MCF 10A (cell line): ENCODE results near the gene ZBTB45. TPM values are rescaled to one million over a fixed set of nuclear protein-coding genes. Genes with fewer than 3 reads are reported as not detected.
A peak's percentile ranks its signal among the peaks of the same experiment; 100 is the strongest.
"Not testable (repeated sequence)": the region's sequence is repeated elsewhere in the genome, so short reads cannot be mapped to it uniquely, and the experiment has no call there.

Source experiments
- BruUV-seq: library from RNA; stranded (reverse); fragments of 400-500 nt; replicated peaks from 2 replicates; lab custom pipeline; 2021; lab: Mats Ljungman, UMichigan
- CTCF ChIA-PET: fragments of 300-600 bp; sonication (Branson Sonifier 250); formaldehyde crosslinking; extraction: SDS; loops from one replicate; lab custom pipeline; 2021; ENCODE audit warnings: antibody characterized with exemption, inconsistent platforms; lab: Yijun Ruan, JAX
- POLR2A ChIA-PET: fragments of 300-600, 350-650 bp; sonication (Branson Sonifier 250); formaldehyde crosslinking; extraction: SDS; loops from one replicate; lab custom pipeline; 2020; ENCODE audit warnings: antibody characterized with exemption, inconsistent platforms; lab: Yijun Ruan, JAX
- DNase-seq: peaks from one replicate; pipeline ENCODE4 v3.0.0-alpha.2; 2018; ENCODE audit not compliant: unreplicated experiment
- H3K27ac Mint-ChIP-seq: one replicate; pipeline ENCODE4 v1.8.0; 2022; ENCODE audit warnings: mild to moderate bottlenecking, low read depth, mixed read lengths; ENCODE audit not compliant: unreplicated experiment
- H3K27me3 Mint-ChIP-seq: one replicate; pipeline ENCODE4 v1.8.0; 2022; ENCODE audit warnings: mixed read lengths; ENCODE audit not compliant: insufficient read depth, unreplicated experiment
- H3K36me3 Mint-ChIP-seq: one replicate; pipeline ENCODE4 v1.8.0; 2022; ENCODE audit warnings: mild to moderate bottlenecking, moderate library complexity, mixed read lengths; ENCODE audit not compliant: insufficient read depth, unreplicated experiment
- H3K4me1 Mint-ChIP-seq: one replicate; pipeline ENCODE4 v1.8.0; 2022; ENCODE audit warnings: mixed read lengths; ENCODE audit not compliant: insufficient read depth, unreplicated experiment
- H3K4me3 Mint-ChIP-seq: one replicate; pipeline ENCODE4 v1.8.0; 2022; ENCODE audit warnings: mild to moderate bottlenecking, moderate library complexity, mixed read lengths; ENCODE audit not compliant: unreplicated experiment
- H3K9me3 Mint-ChIP-seq: one replicate; pipeline ENCODE4 v1.8.0; 2022; ENCODE audit warnings: mixed read lengths; ENCODE audit not compliant: unreplicated experiment
- CTCF ChIP-seq: fragments of 200-600 bp; IDR thresholded peaks from one replicate; pipeline ENCODE4 v1.8.0; 2022; ENCODE audit warnings: antibody characterized with exemption, mild to moderate bottlenecking; ENCODE audit not compliant: unreplicated experiment
- intact Hi-C: fragments of 100-400 bp; cut with micrococcal nuclease; formaldehyde crosslinking; loops from 2 replicates; pipeline ENCODE4 v1.14.1; 2022
- total RNA-seq: library from RNA; stranded (reverse); gene quantifications from 2 replicates; pipeline ENCODE4 v1.2.3, GENCODE V29; 2022

ZBTB45 gene
- total RNA-seq, 1 experiment from 2014 or later, result 12.8 TPM

DNA sequence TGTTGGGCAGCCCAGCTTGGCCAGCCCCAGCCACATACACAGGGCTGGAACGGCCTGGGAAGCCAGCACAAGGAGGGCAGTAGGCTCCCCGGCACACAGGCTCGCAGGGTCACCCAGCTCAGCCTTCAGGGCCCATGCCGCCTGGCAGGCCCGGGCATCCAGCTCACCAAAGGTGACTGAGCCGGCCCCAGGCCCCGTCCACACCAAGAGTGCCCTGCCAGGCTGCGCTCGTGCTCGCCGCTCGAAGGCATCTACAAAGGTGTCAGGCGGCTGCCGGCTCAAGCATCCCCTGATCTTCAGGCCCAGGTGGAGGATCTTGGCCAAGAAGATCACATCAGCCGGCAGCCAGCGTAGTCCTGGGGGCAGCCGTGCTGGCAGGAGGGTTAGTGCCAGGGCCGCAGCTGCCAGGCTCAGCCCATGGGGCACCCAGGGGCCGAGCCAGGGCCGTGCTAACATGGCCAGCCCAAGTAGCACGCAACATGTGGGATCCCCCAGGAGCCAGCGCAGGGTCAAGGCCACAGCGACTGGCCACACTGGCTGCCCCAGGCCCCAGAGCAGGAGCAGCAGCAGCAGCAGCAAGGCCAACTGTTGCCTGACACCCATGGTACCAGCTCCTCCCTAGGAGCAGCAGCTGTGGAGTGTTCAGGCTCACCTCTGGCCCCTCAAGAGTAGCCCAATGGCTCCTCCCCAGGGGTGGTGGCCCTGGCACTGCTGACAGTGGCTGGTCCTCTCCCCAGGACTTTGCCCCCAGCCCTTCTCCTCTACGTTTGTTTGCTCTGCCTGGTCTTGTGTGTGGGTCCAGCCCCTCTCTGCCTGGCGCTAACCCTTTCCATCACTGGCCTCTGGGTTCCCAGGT is 8.0 kb downstream of the ZBTB45 start, which contains the start of gene SLC27A5:
Gene SLC27A5 (minus strand): TSS at position 640 of the 856 bp plus-strand sequence. CDS start 37 bp downstream, at position 603.
- intact Hi-C loops, result no loop called here
- ChIA-PET POLR2A (interaction anchor here (1.0 kb wide), 1 partner anchor 8 kb away, joined by 4 read pairs; the partner anchor contains the start of gene ZBTB45), CTCF (no interaction called here)
- TF ChIP-seq CTCF, result no peak
- Mint-ChIP-seq H3K4me3 (no peak within 1 kb of the TSS), H3K9me3 (peaks cover 8% of the 10 kb centered on the region), H3K36me3 (peaks cover 15% of the 10 kb centered on the region), H3K27me3 (no peaks in the 10 kb centered on the region), H3K4me1 (peaks cover 8% of the 10 kb centered on the region), H3K27ac (no peak within 1 kb of the TSS)
- no TSS peak for BruUV-seq
- DNase-seq, result no peak

DNA sequence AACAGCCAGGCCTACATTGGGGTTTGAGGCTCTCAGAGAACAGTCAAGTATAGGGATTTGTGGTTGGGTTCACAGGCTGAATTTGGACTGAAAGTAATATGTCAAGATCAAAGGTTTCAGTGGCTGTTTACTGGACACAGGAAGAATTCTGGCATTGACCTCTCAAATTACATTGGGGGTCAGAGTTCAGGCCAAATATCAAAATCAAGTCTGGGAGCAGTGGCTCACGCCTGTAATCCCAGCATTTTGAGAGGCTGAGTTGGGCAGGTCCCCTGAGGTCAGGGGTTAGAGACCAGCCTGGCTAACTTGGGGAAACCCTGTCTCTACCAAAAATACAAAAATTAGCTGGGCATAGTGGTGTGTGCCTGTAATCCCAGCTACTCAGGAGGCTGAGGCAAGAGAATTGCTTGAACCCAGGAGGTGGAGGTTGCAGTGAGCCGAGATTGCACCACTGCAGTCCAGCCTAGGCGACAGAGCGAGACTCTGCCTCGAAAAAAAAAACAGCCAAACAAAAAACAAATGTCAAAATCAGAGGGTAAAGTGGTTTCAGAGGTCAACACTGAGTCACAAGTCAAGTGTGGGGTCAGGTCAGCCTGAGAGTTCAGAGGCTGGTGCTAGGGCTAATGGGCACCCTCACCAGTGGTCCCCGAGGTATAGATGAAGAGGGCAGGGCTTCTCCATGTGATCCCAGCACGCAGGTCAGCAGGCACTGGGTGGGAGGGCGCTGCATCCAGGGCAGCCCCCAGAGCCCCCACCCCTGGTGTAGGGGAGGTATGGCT is 9.3 kb downstream of the ZBTB45 start:
- CTCF ChIA-PET, result interaction anchor here (1.5 kb wide), 1 partner anchor 8 kb away, joined by 3 read pairs; no protein-coding TSS in a partner anchor
- peaks cover under 1% of the 10 kb centered on the region for H3K4me1 Mint-ChIP-seq
- H3K9me3 Mint-ChIP-seq, result peaks cover 8% of the 10 kb centered on the region
- peaks cover 15% of the 10 kb centered on the region for H3K36me3 Mint-ChIP-seq
- H3K27ac Mint-ChIP-seq, result peak overlapping the region; percentile 40
- DNase-seq, result no peak
- no peak overlapping the region for H3K4me3 Mint-ChIP-seq
- no peak for TF ChIP-seq CTCF
- intact Hi-C loops, result no loop called here
- no TSS peak for BruUV-seq
- POLR2A ChIA-PET, result interaction anchor here (1.0 kb wide), 1 partner anchor 10 kb away, joined by 4 read pairs; the partner anchor contains the start of gene ZBTB45
- H3K27me3 Mint-ChIP-seq, result no peaks in the 10 kb centered on the region

DNA sequence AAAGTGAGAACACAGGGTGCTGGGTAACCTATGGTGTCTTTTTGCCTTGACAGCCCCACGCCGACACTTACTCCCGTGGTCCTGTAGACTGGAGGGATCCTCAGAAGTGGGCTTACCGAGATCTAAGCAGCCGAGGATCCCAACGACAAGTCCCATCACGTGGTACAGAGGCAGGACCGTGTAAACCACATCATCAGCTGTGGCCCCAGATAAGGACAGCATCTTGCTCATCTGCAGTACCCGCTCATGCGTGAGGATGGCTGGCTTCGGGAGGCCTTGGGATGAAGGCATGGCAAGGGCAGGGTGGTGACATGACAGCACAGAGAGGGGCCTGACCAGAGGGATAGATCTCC is 9.9 kb downstream of the ZBTB45 start:
- peaks cover 15% of the 10 kb centered on the region for H3K36me3 Mint-ChIP-seq
- intact Hi-C loops, result no loop called here
- CTCF ChIA-PET, result interaction anchor here (1.5 to 1.8 kb wide), 2 partner anchors 9 to 34 kb away, joined by 3 read pairs; partner anchors contain the start of gene TRIM28
- no peak for TF ChIP-seq CTCF
- peaks cover 8% of the 10 kb centered on the region for H3K9me3 Mint-ChIP-seq
- no TSS peak for BruUV-seq
- POLR2A ChIA-PET, result no interaction called here
- no peak overlapping the region for H3K27ac Mint-ChIP-seq
- H3K4me1 Mint-ChIP-seq, result no peaks in the 10 kb centered on the region
- DNase-seq, result no peak
- no peaks in the 10 kb centered on the region for H3K27me3 Mint-ChIP-seq
- H3K4me3 Mint-ChIP-seq, result no peak overlapping the region

DNA sequence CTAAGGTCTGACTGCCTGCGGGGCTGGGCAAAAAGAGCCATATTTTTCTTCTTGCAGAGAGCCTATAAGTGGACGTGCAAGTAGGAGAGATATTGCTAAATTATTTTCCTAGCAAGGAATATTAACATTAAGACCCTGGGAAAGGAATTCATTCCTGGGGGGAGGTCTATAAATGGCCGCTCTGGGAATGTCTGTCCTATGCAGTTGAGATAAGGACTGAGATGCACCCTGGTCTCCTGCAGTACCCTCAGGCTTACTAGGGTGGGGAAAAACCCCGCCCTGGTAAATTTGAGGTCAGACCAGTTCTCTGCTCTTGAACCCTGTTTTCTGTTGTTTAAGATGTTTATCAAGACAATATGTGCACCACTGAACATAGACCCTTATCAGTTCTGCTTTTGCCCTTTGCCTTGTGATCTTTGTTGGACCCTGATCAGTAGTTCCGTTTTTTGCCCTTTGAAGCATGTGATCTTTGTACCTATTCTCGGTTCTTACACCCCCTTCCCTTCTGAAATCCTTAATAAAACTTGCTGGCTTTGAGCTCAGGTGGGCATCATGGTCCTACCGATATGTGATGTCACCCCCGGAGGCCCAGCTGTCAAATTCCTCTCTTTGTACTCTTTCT is 11.9 kb downstream of the ZBTB45 start:
- H3K4me1 Mint-ChIP-seq, H3K27ac Mint-ChIP-seq, H3K4me3 Mint-ChIP-seq, BruUV-seq, CTCF ChIA-PET, H3K27me3 Mint-ChIP-seq, intact Hi-C loops, POLR2A ChIA-PET, H3K36me3 Mint-ChIP-seq, DNase-seq: not testable (repeated sequence)
- peaks cover 14% of the 10 kb centered on the region for H3K9me3 Mint-ChIP-seq
